RPMI8226 (cell line): ENCODE data around the gene ZNF324.
"Not testable (repeated sequence)": the region's sequence is repeated elsewhere in the genome, so short reads cannot be mapped to it uniquely, and the experiment has no call there.

Experiments used
- DNase-seq: peaks from one replicate; pipeline ENCODE4 v3.0.0-alpha.2; 2015

ZNF324 gene

GRCh38 chr19:58507602-58508223 is 40.8 kb downstream of the ZNF324 start:
- DNase-seq = not testable (repeated sequence)

GRCh38 chr19:58509731-58510083 is 42.8 kb downstream of the ZNF324 start:
- no peak for DNase-seq

GRCh38 chr19:58510084-58510862 is 43.4 kb downstream of the ZNF324 start:
- DNase-seq = no peak

GRCh38 chr19:58511353-58512208 is 44.7 kb downstream of the ZNF324 start, which contains the start of gene SLC27A5:
SLC27A5 (minus strand) TSS chr19:58511992; CDS start chr19:58511955, 37 bp downstream.
- no peak for DNase-seq

- no peak for DNase-seq
Observed at GRCh38 chr19:58513213-58513693, 46.4 kb downstream of the ZNF324 start.

GRCh38 chr19:58513694-58514563 is 47.0 kb downstream of the ZNF324 start:
- peak; percentile 87 for DNase-seq

- DNase-seq = no peak
Observed at GRCh38 chr19:58514564-58515022, 47.7 kb downstream of the ZNF324 start.

GRCh38 chr19:58515259-58515658 is 48.4 kb downstream of the ZNF324 start:
- DNase-seq = no peak

- no peak for DNase-seq
Observed at GRCh38 chr19:58516246-58516836, 49.5 kb downstream of the ZNF324 start.

- DNase-seq = no peak
Observed at GRCh38 chr19:58516964-58517833, 50.3 kb downstream of the ZNF324 start.

GRCh38 chr19:58518256-58519086 is 51.6 kb downstream of the ZNF324 start:
- no peak for DNase-seq

- peak; percentile 83 for DNase-seq
Observed at GRCh38 chr19:58519087-58519354, 52.1 kb downstream of the ZNF324 start.

- peak; percentile 97 for DNase-seq
Observed at GRCh38 chr19:58519355-58520256, 52.7 kb downstream of the ZNF324 start, which contains the start of gene ZBTB45. ZBTB45 (minus strand) TSS chr19:58519810; CDS start chr19:58517673, 2,137 bp downstream.

GRCh38 chr19:58520257-58520599 is 53.3 kb downstream of the ZNF324 start:
- no peak for DNase-seq

GRCh38 chr19:58521651-58522050 is 54.8 kb downstream of the ZNF324 start:
- DNase-seq = no peak

GRCh38 chr19:58522709-58523108 is 55.8 kb downstream of the ZNF324 start:
- no peak for DNase-seq
